GM19455 (cell line): ENCODE measurements around the gene FN1.
"Not testable (repeated sequence)": the region's sequence is repeated elsewhere in the genome, so short reads cannot be mapped to it uniquely, and the experiment has no call there.

Experiments
- ATAC-seq: cut with Tn5 transposase; IDR thresholded peaks from one replicate; pipeline ENCODE4 v1.9.1; 2021; ENCODE audit not compliant: unreplicated experiment

Gene FN1

GRCh38 chr2:215423928-215424540, 11.8 kb downstream of the FN1 start:
- ATAC-seq: no peak

GRCh38 chr2:215423234-215423633, 12.6 kb downstream of the FN1 start:
- no peak for ATAC-seq

- ATAC-seq: no peak
Observed at GRCh38 chr2:215422676-215423075, 13.2 kb downstream of the FN1 start.

- no peak for ATAC-seq
Observed at GRCh38 chr2:215421859-215422461, 13.9 kb downstream of the FN1 start.

- no peak for ATAC-seq
Observed at GRCh38 chr2:215420471-215420935, 15.4 kb downstream of the FN1 start.

- ATAC-seq: no peak
Observed at GRCh38 chr2:215419769-215420470, 15.9 kb downstream of the FN1 start.

- no peak for ATAC-seq
Observed at GRCh38 chr2:215419113-215419512, 16.8 kb downstream of the FN1 start.

- no peak for ATAC-seq
Observed at GRCh38 chr2:215418064-215418963, 17.6 kb downstream of the FN1 start.

GRCh38 chr2:215417400-215417951, 18.4 kb downstream of the FN1 start:
- no peak for ATAC-seq

GRCh38 chr2:215416656-215417055, 19.2 kb downstream of the FN1 start:
- no peak for ATAC-seq

- no peak for ATAC-seq
Observed at GRCh38 chr2:215415820-215416577, 19.9 kb downstream of the FN1 start.

GRCh38 chr2:215415218-215415617, 20.6 kb downstream of the FN1 start:
- no peak for ATAC-seq

- no peak for ATAC-seq
Observed at GRCh38 chr2:215414674-215415073, 21.2 kb downstream of the FN1 start.

GRCh38 chr2:215413974-215414373, 21.9 kb downstream of the FN1 start:
- no peak for ATAC-seq

GRCh38 chr2:215413484-215413777, 22.4 kb downstream of the FN1 start:
- ATAC-seq: no peak

- no peak for ATAC-seq
Observed at GRCh38 chr2:215411941-215412743, 23.7 kb downstream of the FN1 start.

GRCh38 chr2:215410932-215411285, 25.0 kb downstream of the FN1 start:
- ATAC-seq: no peak

GRCh38 chr2:215410181-215410931, 25.5 kb downstream of the FN1 start:
- ATAC-seq: not testable (repeated sequence)
